Neural progenitor cell (in vitro differentiated cells): ENCODE measurements around the gene POLR1C. TPM values are rescaled to one million over a fixed set of nuclear protein-coding genes. Genes with fewer than 3 reads are reported as not detected.

Experiments used
- DNase-seq: peaks from one replicate; pipeline ENCODE4 v3.0.0-alpha.2; 2016; ENCODE audit warnings: low spot score
- H2AFZ ChIP-seq: fragments of 200-600 bp; sonication (generic); replicated peaks from 2 replicates; pipeline ENCODE4 v1.6.1; 2016; ENCODE audit warnings: antibody characterized with exemption
- H3F3A ChIP-seq: fragments of 200-600 bp; sonication (generic); 2 replicates; pipeline ENCODE4 v1.6.1; 2016; ENCODE audit warnings: antibody characterized with exemption, low read depth
- H3K27ac ChIP-seq: fragments of 200-600 bp; sonication (generic); 2 replicates; pipeline ENCODE4 v1.5.1; 2016; ENCODE audit warnings: mild to moderate bottlenecking
- H3K27me3 ChIP-seq: fragments of 200-600 bp; sonication (generic); 2 replicates; pipeline ENCODE4 v1.6.1; 2016; ENCODE audit warnings: mild to moderate bottlenecking, moderate library complexity
- H3K36me3 ChIP-seq: fragments of 200-600 bp; sonication (generic); 2 replicates; pipeline ENCODE4 v1.5.1; 2016
- H3K4me1 ChIP-seq: fragments of 200-600 bp; sonication (generic); 2 replicates; pipeline ENCODE4 v1.6.1; 2016; ENCODE audit warnings: mixed run types
- H3K4me2 ChIP-seq: fragments of 200-600 bp; sonication (generic); 2 replicates; pipeline ENCODE4 v1.6.1; 2016
- H3K4me3 ChIP-seq: fragments of 200-600 bp; sonication (generic); 2 replicates; pipeline ENCODE4 v1.5.1; 2016
- H3K79me2 ChIP-seq: fragments of 200-600 bp; sonication (generic); 2 replicates; pipeline ENCODE4 v1.6.1; 2016; ENCODE audit warnings: low read depth
- H3K9ac ChIP-seq: fragments of 200-600 bp; sonication (generic); 2 replicates; pipeline ENCODE4 v1.6.1; 2016
- H3K9me3 ChIP-seq: fragments of 200-600 bp; sonication (generic); 2 replicates; pipeline ENCODE4 v1.5.1; 2016; ENCODE audit warnings: low read depth
- H4K20me1 ChIP-seq: fragments of 200-600 bp; sonication (generic); 2 replicates; pipeline ENCODE4 v1.6.1; 2016; ENCODE audit warnings: low read depth
- H3K27ac Mint-ChIP-seq: 3 replicates; pipeline ENCODE4 v1.8.0; 2021; ENCODE audit warnings: mixed read lengths
- H3K27me3 Mint-ChIP-seq: 2 replicates; pipeline ENCODE4 v1.8.0; 2022; ENCODE audit warnings: low read depth, mild to moderate bottlenecking, inconsistent platforms, moderate library complexity, mixed read lengths; ENCODE audit not compliant: insufficient read depth
- H3K36me3 Mint-ChIP-seq: 3 replicates; pipeline ENCODE4 v1.8.0; 2021; ENCODE audit warnings: mixed read lengths
- H3K4me1 Mint-ChIP-seq: 3 replicates; pipeline ENCODE4 v1.8.0; 2021; ENCODE audit warnings: mixed read lengths
- H3K4me3 Mint-ChIP-seq: 3 replicates; pipeline ENCODE4 v1.8.0; 2021; ENCODE audit warnings: mild to moderate bottlenecking, moderate library complexity, mixed read lengths
- H3K9me3 Mint-ChIP-seq: 3 replicates; pipeline ENCODE4 v1.8.0; 2020; ENCODE audit warnings: mixed read lengths
- CTCF ChIP-seq: fragments of 200-600 bp; sonication (generic); IDR thresholded peaks from 2 replicates; pipeline ENCODE4 v1.5.1; 2017; ENCODE audit warnings: antibody characterized with exemption, mild to moderate bottlenecking
- EZH2 ChIP-seq: fragments of 200-600 bp; sonication (generic); IDR thresholded peaks from 2 replicates; pipeline ENCODE4 v1.6.1; 2017; ENCODE audit warnings: antibody characterized with exemption, mild to moderate bottlenecking, moderate library complexity
- EZH2phosphoT487 ChIP-seq: fragments of 200-600 bp; sonication (generic); IDR thresholded peaks from 2 replicates; pipeline ENCODE4 v1.6.1; 2017; ENCODE audit warnings: antibody characterized with exemption
- total RNA-seq: library from RNA; depleted of rRNA; stranded (reverse); fragments of >200 nt; gene quantifications from 2 replicates; pipeline ENCODE4 v1.2.3, GENCODE V29; 2015; ENCODE audit warnings: low replicate concordance

POLR1C gene
- total RNA-seq, 1 donor from 2014 or later, result 24.4 TPM

DNA sequence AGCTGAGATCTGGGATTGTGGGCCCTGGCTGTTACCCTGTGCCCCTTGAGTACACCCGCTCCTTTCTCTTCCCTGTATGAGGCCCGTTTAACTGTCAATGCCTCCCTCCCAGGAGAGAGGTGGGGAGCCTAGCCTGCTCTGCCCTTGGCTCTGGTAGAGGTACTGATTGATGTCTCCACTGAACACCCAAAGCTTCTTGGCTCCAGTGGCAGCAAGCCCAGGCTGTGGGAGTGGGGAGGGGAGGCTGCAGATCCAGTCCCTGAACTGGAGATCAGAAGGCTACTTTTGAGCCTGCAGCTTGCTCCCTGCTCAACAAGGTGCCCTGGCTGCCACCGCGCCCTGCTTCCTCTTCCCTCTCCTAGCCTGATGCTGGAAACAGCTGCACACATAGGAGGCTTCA, 14.2 kb upstream of the POLR1C start:
- no peak overlapping the region for H2AFZ ChIP-seq
- peaks cover 9% of the 10 kb centered on the region for H3K27me3 ChIP-seq
- no peak for DNase-seq
- Mint-ChIP-seq H3K4me3 (no peak overlapping the region), H3K9me3 (no peaks in the 10 kb centered on the region), H3K36me3 (peaks cover 31% of the 10 kb centered on the region), H3K27me3 (peaks cover 4% of the 10 kb centered on the region), H3K27ac (no peak overlapping the region), H3K4me1 (no peaks in the 10 kb centered on the region)
- TF ChIP-seq EZH2 (no peak), EZH2phosphoT487 (no peak), CTCF (no peak)
- H3K4me2 ChIP-seq, result no peak overlapping the region
- no peaks in the 10 kb centered on the region for H3K36me3 ChIP-seq
- no peaks in the 10 kb centered on the region for H3K4me1 ChIP-seq
- no peak overlapping the region for H3K27ac ChIP-seq
- H3K9me3 ChIP-seq, result no peaks in the 10 kb centered on the region
- no peak overlapping the region for H3K4me3 ChIP-seq
- peaks cover 5% of the 10 kb centered on the region for H4K20me1 ChIP-seq
- no peak overlapping the region for H3K9ac ChIP-seq
- H3F3A ChIP-seq, result peaks cover 14% of the 10 kb centered on the region
- no peaks in the 10 kb centered on the region for H3K79me2 ChIP-seq

- no peaks in the 10 kb centered on the region for H3K36me3 ChIP-seq
- H3K4me3 ChIP-seq, result no peak overlapping the region
- H3F3A ChIP-seq, result peaks cover 14% of the 10 kb centered on the region
- DNase-seq, result no peak
- H3K4me2 ChIP-seq, result no peak overlapping the region
- H3K27ac ChIP-seq, result no peak overlapping the region
- Mint-ChIP-seq H3K36me3 (peaks cover 31% of the 10 kb centered on the region), H3K4me3 (no peak overlapping the region), H3K27ac (no peak overlapping the region), H3K27me3 (peaks cover 8% of the 10 kb centered on the region), H3K4me1 (peaks cover 5% of the 10 kb centered on the region), H3K9me3 (no peaks in the 10 kb centered on the region)
- H3K27me3 ChIP-seq, result peaks cover 16% of the 10 kb centered on the region
- TF ChIP-seq EZH2phosphoT487 (no peak), EZH2 (no peak), CTCF (no peak)
- no peaks in the 10 kb centered on the region for H3K4me1 ChIP-seq
- H4K20me1 ChIP-seq, result peaks cover 5% of the 10 kb centered on the region
- no peaks in the 10 kb centered on the region for H3K9me3 ChIP-seq
- H3K79me2 ChIP-seq, result no peaks in the 10 kb centered on the region
- H2AFZ ChIP-seq, result no peak overlapping the region
- H3K9ac ChIP-seq, result no peak overlapping the region
These were observed 13.4 kb upstream of the POLR1C start for GRCh38 chr6:43503443-43503842.

GRCh38 chr6:43504756-43505593, 11.9 kb upstream of the POLR1C start:
- Histone ChIP-seq H3K27ac (no peak overlapping the region), H3K27me3 (peaks cover 32% of the 10 kb centered on the region), H3K36me3 (no peaks in the 10 kb centered on the region), H3K4me3 (no peak overlapping the region), H4K20me1 (peaks cover 15% of the 10 kb centered on the region), H3K4me1 (no peaks in the 10 kb centered on the region), H2AFZ (no peak overlapping the region), H3K9ac (no peak overlapping the region), H3F3A (peaks cover 14% of the 10 kb centered on the region), H3K79me2 (no peaks in the 10 kb centered on the region), H3K9me3 (no peaks in the 10 kb centered on the region), H3K4me2 (no peak overlapping the region)
- no peak overlapping the region for H3K4me3 Mint-ChIP-seq
- DNase-seq, result no peak
- H3K4me1 Mint-ChIP-seq, result peaks cover 14% of the 10 kb centered on the region
- peaks cover 8% of the 10 kb centered on the region for H3K27me3 Mint-ChIP-seq
- H3K27ac Mint-ChIP-seq, result no peak overlapping the region
- H3K36me3 Mint-ChIP-seq, result peaks cover 30% of the 10 kb centered on the region
- H3K9me3 Mint-ChIP-seq, result no peaks in the 10 kb centered on the region
- no peak for TF ChIP-seq EZH2
- no peak for TF ChIP-seq EZH2phosphoT487
- TF ChIP-seq CTCF, result no peak
